ENCODE measurements around the gene FBXL17.

The FBXL17 gene

GRCh38 chr5:108109059-108109458 lies 272.8 kb downstream of the FBXL17 start:
- no peaks in the 10 kb centered on the region for H3K27me3 ChIP-seq
- no peaks in the 10 kb centered on the region for H3K36me3 ChIP-seq
- H3K4me3 ChIP-seq (ENCODE audit: low read depth, low read length) = no peak overlapping the region
- H3K4me1 ChIP-seq = no peaks in the 10 kb centered on the region; the same call in 1 of the 2 replicates
- DNase-seq = no peak
- no peaks in the 10 kb centered on the region for H3K9me3 ChIP-seq
- no peak for TF ChIP-seq CTCF (IDR thresholded peaks at IDR 0.05; ENCODE audit: low read depth, low read length)

GRCh38 chr5:108104448-108104847 lies 277.4 kb downstream of the FBXL17 start:
- no peak for TF ChIP-seq CTCF (IDR thresholded peaks at IDR 0.05; ENCODE audit: low read depth, low read length)
- DNase-seq = no peak
- Histone ChIP-seq H3K4me3 (ENCODE audit: low read depth, low read length) (no peak overlapping the region), H3K9me3 (no peaks in the 10 kb centered on the region), H3K27me3 (no peaks in the 10 kb centered on the region), H3K4me1 (no peaks in the 10 kb centered on the region), H3K36me3 (no peaks in the 10 kb centered on the region)

DNA sequence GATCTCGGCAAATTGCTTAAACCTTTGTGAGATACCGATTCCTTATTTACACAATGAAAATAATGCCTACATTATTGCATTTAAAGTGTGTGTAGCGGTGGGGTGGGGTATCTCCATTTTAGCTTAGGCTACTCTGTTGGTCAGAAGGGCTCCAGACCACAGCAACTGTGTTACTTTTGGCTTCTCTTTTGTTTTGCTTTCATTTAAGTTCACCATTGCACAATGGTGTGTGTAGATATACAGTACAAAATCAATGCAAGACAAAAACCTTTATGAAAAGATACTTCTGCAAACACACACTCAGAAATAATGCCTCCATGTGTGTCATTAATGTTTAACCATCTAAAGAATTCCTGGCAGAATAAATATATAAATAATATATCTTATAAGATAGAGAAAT lies 279.4 kb downstream of the FBXL17 start:
- no peaks in the 10 kb centered on the region for H3K4me1 ChIP-seq
- no peak for DNase-seq
- no peaks in the 10 kb centered on the region for H3K27me3 ChIP-seq
- no peak overlapping the region for H3K4me3 ChIP-seq (ENCODE audit: low read depth, low read length)
- H3K9me3 ChIP-seq = no peaks in the 10 kb centered on the region
- no peaks in the 10 kb centered on the region for H3K36me3 ChIP-seq
- TF ChIP-seq CTCF (IDR thresholded peaks at IDR 0.05; ENCODE audit: low read depth, low read length) = no peak

GRCh38 chr5:108101821-108102220 lies 280.1 kb downstream of the FBXL17 start:
- no peaks in the 10 kb centered on the region for H3K4me1 ChIP-seq
- no peak for DNase-seq
- H3K36me3 ChIP-seq = no peaks in the 10 kb centered on the region
- H3K4me3 ChIP-seq (ENCODE audit: low read depth, low read length) = no peak overlapping the region
- no peaks in the 10 kb centered on the region for H3K27me3 ChIP-seq
- no peak for TF ChIP-seq CTCF (IDR thresholded peaks at IDR 0.05; ENCODE audit: low read depth, low read length)
- H3K9me3 ChIP-seq = no peaks in the 10 kb centered on the region

GRCh38 chr5:108101130-108101529 lies 280.8 kb downstream of the FBXL17 start:
- no peak for TF ChIP-seq CTCF (IDR thresholded peaks at IDR 0.05; ENCODE audit: low read depth, low read length)
- H3K27me3 ChIP-seq = no peaks in the 10 kb centered on the region
- no peak for DNase-seq
- H3K4me3 ChIP-seq (ENCODE audit: low read depth, low read length) = no peak overlapping the region
- no peaks in the 10 kb centered on the region for H3K4me1 ChIP-seq
- H3K9me3 ChIP-seq = no peaks in the 10 kb centered on the region
- no peaks in the 10 kb centered on the region for H3K36me3 ChIP-seq

DNA sequence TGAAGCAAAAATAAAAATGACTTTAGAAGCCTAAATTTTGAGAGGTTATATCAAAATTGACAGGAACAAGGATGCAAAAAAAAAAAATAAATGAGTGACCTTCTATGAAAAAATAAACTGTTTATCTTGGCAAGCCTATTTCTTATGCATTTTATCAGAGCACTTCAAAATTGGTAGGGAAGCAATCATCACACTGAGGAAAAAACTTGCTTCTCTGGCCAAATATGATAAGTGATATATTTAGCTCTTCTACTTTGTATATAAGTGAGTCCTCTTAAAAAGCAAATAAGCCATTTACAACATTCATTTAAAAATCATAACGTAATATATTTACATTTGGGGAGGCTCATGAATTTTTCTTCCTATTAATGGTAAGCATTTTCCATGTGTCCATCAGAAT lies 287.1 kb downstream of the FBXL17 start:
- TF ChIP-seq CTCF (IDR thresholded peaks at IDR 0.05; ENCODE audit: low read depth, low read length) = no peak
- H3K27me3 ChIP-seq = no peaks in the 10 kb centered on the region
- H3K4me1 ChIP-seq = no peaks in the 10 kb centered on the region
- no peak overlapping the region for H3K4me3 ChIP-seq (ENCODE audit: low read depth, low read length)
- H3K9me3 ChIP-seq = no peaks in the 10 kb centered on the region
- H3K36me3 ChIP-seq = no peaks in the 10 kb centered on the region
- DNase-seq = no peak
